GM03348 (cell line): ENCODE data around the gene RFC2.
"Not testable (repeated sequence)": the region's sequence is repeated elsewhere in the genome, so short reads cannot be mapped to it uniquely, and the experiment has no call there.

Source experiments
- DNase-seq: peaks from one replicate; pipeline ENCODE4 v3.0.0; 2012; ENCODE audit warnings: low spot score

The RFC2 gene

GRCh38 chr7:74217455-74218342, 36.5 kb downstream of the RFC2 start:
- no peak for DNase-seq

GRCh38 chr7:74216361-74216761, 37.8 kb downstream of the RFC2 start:
- no peak for DNase-seq

GRCh38 chr7:74215921-74216320, 38.3 kb downstream of the RFC2 start:
- no peak for DNase-seq

- DNase-seq, result no peak
Measured at GRCh38 chr7:74214816-74215630, 39.2 kb downstream of the RFC2 start.

- no peak for DNase-seq
Measured at GRCh38 chr7:74212661-74213060, 41.5 kb downstream of the RFC2 start.

- not testable (repeated sequence) for DNase-seq
Measured at GRCh38 chr7:74208241-74208640, 46.0 kb downstream of the RFC2 start.

- no peak for DNase-seq
Measured at GRCh38 chr7:74207586-74207985, 46.6 kb downstream of the RFC2 start.

GRCh38 chr7:74206589-74207120, 47.5 kb downstream of the RFC2 start:
- DNase-seq, result peak; percentile 88

- not testable (repeated sequence) for DNase-seq
Measured at GRCh38 chr7:74206052-74206451, 48.1 kb downstream of the RFC2 start.

- DNase-seq, result no peak
Measured at GRCh38 chr7:74203956-74204618, 50.1 kb downstream of the RFC2 start.

GRCh38 chr7:74202841-74203556, 51.2 kb downstream of the RFC2 start:
- peak; percentile 70 for DNase-seq

GRCh38 chr7:74199551-74200355, 54.4 kb downstream of the RFC2 start:
- no peak for DNase-seq

- no peak for DNase-seq
Measured at GRCh38 chr7:74197449-74198124, 56.6 kb downstream of the RFC2 start.

- DNase-seq, result not testable (repeated sequence)
Measured at GRCh38 chr7:74195968-74196654, 58.1 kb downstream of the RFC2 start.

- not testable (repeated sequence) for DNase-seq
Measured at GRCh38 chr7:74195139-74195860, 58.9 kb downstream of the RFC2 start.

- DNase-seq, result no peak
Measured at GRCh38 chr7:74194686-74195085, 59.5 kb downstream of the RFC2 start.

GRCh38 chr7:74193913-74194312, 60.3 kb downstream of the RFC2 start:
- DNase-seq, result no peak

GRCh38 chr7:74193054-74193453, 61.1 kb downstream of the RFC2 start:
- DNase-seq, result no peak

- no peak for DNase-seq
Measured at GRCh38 chr7:74191231-74191630, 63.0 kb downstream of the RFC2 start.
